Posterior cingulate gyrus (tissue), 11 donors: ENCODE measurements around the gene CTDSP1.

Experiments
- DNase-seq, 10 donors: peaks; one replicate each; pipeline versions ENCODE4 v3.0.0 to v3.0.0-alpha.2; 2020 to 2021; ENCODE audit warnings: mixed read lengths in 3 of 10
- intact Hi-C: fragments of 100-400 bp; cut with DNase I; formaldehyde crosslinking; loops from one replicate; pipeline ENCODE4 v1.15.1; 2023

The CTDSP1 gene

DNA sequence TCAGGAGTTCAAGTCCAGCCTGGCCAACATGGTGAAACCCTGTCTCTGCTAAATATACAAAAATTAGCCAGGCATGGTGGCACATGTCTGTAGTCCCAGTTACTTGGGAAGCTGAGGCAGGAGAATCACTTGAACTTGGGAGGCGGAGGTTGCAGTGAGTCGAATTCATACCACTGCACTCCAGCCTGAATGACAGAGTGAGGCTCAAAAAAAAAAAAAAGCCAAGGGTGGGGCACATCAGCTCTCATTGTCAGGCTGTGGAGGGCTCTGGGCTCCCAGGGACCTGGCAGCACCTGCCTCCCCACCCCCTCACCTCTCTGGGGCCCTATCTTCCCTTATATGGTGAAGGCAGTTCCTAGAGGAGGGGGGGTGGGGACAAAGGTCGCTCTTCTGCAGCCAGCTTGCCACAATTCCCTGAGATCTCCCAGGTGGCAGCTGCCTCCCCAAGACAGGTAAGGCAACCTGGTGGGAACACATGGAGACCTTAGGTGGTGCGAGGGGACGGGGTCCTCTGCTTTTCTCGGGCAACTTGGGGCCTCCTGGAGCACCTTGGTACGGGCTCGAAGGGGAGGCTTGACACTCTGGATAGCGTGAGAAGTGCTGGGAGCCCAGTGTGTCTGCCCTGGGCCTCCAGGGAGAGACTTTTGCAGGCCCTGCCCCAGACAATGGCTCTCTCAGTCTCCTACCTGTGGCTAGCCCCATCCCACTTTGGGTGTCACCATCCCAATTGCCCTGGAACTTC is 19.2 kb downstream of the CTDSP1 start, which contains the start of gene VIL1:
Gene VIL1 (plus strand): TSS at position 407 of the 742 bp plus-strand sequence. CDS start 4,656 bp downstream, outside the sequence.
- peak in 1 of 10 donors; percentile 72 for DNase-seq
- intact Hi-C loops: no loop called here

DNA sequence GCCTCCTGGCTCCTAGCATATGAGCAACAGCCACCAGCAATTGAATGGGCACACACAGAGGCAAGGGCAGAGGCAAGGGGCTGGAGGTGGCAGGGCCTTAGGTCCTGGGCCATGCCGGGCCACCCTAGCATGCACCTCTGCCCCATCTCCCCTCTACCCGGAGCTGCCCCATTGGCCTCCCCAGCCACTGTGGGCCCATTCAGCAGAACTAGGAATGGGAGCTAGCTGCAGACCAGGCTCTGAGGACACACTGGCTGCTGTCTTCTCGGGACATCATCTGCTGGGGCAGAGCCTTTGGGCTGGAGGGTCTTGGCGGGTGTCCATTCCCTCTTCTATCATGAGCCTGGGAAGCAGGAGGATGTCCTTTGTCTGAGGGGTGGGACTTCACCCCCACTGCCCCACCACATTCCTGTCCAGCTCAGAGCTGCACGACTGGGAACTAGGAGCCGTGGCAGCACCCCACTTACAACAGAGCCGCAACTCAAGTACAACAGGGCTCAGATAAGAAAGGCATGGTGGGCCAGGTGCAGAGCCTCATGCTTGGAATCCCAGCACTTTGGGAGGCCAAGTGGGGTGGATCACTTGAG is 20.1 kb downstream of the CTDSP1 start:
- intact Hi-C loops: no loop called here
- DNase-seq: peak in 1 of 10 donors; percentile 67

DNA sequence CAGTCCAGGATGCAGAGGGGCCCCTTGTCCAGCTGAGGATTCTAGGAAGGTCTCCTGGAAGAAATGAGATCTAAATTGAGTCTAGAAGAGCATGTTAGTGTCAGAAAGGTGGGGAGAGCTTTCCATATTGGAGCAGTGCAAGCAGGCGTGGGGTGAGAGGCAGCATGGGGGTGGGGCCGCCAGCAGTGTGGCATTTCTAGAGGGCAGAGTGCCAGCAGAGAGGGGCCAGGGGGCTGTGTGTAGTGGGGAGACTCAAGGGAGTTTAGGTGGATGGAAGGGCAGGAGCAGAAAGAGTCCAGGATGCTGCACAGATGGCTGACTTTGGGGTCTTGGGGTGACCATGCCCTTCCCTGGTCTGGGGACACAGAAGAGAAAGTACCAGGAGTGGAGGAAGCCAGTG is 21.4 kb downstream of the CTDSP1 start:
- DNase-seq: peak in 1 of 10 donors; percentile 22
- intact Hi-C loops: no loop called here

GRCh38 chr2:218422403-218423086 is 22.9 kb downstream of the CTDSP1 start:
- DNase-seq: peak in 1 of 10 donors; percentile 47
- intact Hi-C loops: no loop called here

DNA sequence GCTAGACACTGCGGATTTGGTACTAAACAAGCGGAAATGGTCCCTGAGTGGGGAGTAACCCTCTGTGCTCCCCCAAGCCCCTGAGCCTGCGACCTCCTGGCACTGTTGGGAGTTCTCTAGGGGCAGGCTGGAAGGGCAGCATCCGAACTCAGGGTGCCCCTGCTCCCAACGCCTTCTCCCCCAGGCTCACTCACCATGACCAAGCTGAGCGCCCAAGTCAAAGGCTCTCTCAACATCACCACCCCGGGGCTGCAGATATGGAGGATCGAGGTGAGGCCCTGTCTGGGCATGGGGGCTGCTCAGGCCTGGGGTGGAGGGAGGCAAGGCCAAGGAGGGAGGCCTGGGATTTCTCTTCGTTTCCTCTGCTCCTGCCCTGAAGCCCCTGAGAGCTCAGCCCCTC is 23.9 kb downstream of the CTDSP1 start:
- intact Hi-C loops: no loop called here
- peak in 1 of 10 donors; percentile 55 for DNase-seq

- peak in 3 of 10 donors; percentile 53 to 78 (median 66) for DNase-seq
Measured at GRCh38 chr2:218425531-218425930, 25.9 kb downstream of the CTDSP1 start.

GRCh38 chr2:218427741-218428140 is 28.1 kb downstream of the CTDSP1 start:
- intact Hi-C loops: no loop called here
- DNase-seq: peak in 2 of 10 donors; percentile 42 to 49

More at GRCh38 chr2:218425531-218425930, 25.9 kb downstream of the CTDSP1 start:
- intact Hi-C loops: no loop called here

DNA sequence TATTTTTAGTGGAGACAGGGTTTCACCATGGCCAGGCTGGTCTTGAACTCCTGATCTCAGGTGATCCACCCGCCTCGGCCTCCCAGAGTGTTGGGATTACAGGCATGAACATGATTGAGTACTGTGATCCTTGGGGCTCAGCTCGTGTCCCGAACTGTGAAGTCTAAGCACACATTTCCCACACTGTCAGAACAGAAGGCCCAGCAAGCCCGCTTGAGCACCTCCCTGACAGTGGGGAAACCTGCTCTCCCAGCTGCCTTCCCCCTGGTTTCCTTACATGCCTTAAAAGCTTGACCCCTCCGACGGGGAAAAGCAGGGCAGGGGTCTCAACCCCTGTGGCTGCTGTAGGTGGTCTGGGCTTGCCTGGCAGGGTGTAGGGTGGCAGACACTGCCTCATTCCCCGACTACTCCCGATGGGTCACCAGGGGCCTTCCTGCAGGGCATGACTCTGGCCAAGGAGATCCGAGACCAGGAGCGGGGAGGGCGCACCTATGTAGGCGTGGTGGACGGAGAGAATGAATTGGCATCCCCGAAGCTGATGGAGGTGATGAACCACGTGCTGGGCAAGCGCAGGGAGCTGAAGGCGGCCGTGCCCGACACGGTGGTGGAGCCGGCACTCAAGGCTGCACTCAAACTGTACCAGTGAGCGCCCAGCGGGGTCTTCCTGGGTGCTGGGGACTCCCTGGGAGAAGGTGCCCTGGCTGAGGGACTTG is 29.3 kb downstream of the CTDSP1 start:
- peak in 2 of 10 donors; percentile 63 to 71 for DNase-seq
- intact Hi-C loops: no loop called here

DNA sequence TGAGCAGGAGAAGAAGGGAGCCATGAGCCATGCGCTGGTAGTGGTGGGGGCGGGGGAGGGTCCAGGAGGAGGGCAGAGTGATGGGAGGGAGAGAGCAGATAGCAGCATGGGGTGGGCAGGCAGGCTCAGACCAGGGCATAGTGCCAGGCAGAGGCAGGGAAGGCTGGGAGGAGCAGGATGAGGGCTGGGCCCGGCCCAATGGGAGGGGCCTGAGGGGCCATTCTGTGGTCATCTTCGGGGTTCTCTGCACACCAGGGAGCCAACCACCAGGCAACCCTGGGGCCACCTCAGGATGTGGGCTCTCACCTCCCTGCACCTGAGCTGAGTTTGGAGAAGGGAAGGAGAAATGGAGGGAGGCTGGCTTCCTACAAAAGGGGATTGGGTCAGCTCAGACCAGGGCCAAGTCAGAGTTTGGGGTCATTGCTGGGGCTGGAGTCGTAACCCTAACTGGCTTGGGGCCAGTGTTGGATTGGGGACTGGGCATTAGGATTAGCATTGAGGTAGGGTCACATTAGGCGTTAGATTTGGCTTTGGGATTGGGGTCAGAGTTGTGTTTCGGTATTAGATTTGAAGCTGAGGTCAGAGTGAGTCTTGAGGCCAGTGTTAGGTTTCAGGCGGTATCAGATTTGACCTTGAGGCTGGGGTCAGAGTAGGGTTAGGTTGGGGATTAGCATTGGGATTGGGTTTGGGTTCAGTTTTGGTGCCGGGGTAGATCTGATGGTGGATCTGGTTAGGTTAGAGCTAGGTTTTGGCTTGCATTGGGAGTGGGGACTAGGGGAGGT is 30.4 kb downstream of the CTDSP1 start:
- DNase-seq: peak in 2 of 10 donors; percentile 31 to 41
- intact Hi-C loops: no loop called here

GRCh38 chr2:218430721-218431120 is 31.1 kb downstream of the CTDSP1 start:
- peak in 2 of 10 donors; percentile 64 to 84 for DNase-seq
- intact Hi-C loops: no loop called here

- peak in 2 of 10 donors; percentile 31 to 42 for DNase-seq
Measured at GRCh38 chr2:218431878-218432277, 32.2 kb downstream of the CTDSP1 start.

DNA sequence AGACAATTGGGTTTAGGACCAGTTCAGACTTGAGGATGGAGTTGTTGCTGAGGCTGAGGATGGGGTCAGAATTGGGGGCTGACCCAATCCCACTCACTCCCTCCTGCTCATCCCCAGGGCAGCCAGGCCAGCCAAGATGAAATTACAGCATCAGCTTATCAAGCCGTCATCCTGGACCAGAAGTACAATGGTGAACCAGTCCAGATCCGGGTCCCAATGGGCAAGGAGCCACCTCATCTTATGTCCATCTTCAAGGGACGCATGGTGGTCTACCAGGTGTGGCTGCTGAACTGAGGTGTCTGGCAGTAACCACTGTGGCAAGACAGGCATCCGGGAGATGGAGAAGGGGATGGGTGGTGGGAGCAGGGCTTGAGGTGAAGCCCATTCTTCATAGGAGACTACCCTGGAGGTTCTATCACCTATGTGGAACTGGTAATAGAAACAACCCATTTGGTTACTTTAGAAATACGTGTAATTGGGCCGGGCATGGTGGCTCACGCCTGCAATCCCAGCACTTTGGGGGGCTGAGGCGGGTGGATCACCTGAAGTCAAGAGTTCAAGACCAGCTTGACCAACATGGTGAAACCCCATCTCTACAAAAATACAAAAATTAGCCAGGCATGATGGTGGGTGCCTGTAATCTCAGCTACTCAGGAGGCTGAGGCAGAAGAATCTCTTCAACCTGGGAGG is 33.2 kb downstream of the CTDSP1 start:
- DNase-seq: peak in 2 of 10 donors; percentile 30 to 55
- intact Hi-C loops: no loop called here

More at GRCh38 chr2:218431878-218432277, 32.2 kb downstream of the CTDSP1 start:
- intact Hi-C loops: no loop called here

GRCh38 chr2:218434456-218434855 is 34.8 kb downstream of the CTDSP1 start:
- intact Hi-C loops: no loop called here

GRCh38 chr2:218435003-218435982 is 35.6 kb downstream of the CTDSP1 start:
- DNase-seq: peak in 1 of 10 donors; percentile 65
- intact Hi-C loops: no loop called here

More at GRCh38 chr2:218434456-218434855, 34.8 kb downstream of the CTDSP1 start:
- peak in 1 of 10 donors; percentile 38 for DNase-seq

- peak in 1 of 10 donors; percentile 62 for DNase-seq
- intact Hi-C loops: no loop called here
Measured at GRCh38 chr2:218436992-218437391, 37.3 kb downstream of the CTDSP1 start.

GRCh38 chr2:218437969-218438368 is 38.3 kb downstream of the CTDSP1 start:
- intact Hi-C loops: no loop called here
- no peak for DNase-seq

GRCh38 chr2:218438596-218438995 is 38.9 kb downstream of the CTDSP1 start:
- no peak for DNase-seq
- intact Hi-C loops: no loop called here
